Kidney epithelial cell (primary cell): ENCODE results near the gene MIGA1. TPM values are rescaled to one million over a fixed set of nuclear protein-coding genes. Genes with fewer than 3 reads are reported as not detected.
"Not testable (repeated sequence)": the region's sequence is repeated elsewhere in the genome, so short reads cannot be mapped to it uniquely, and the experiment has no call there.

Experiments
- DNase-seq: peaks from one replicate; pipeline ENCODE4 v3.0.0-alpha.2; 2010; ENCODE audit warnings: low read depth
- H3K27me3 ChIP-seq: 2 replicates; pipeline ENCODE4 v1.6.0; 2011; ENCODE audit warnings: low read length; ENCODE audit not compliant: control insufficient read depth, insufficient read depth
- H3K36me3 ChIP-seq: 2 replicates; pipeline ENCODE4 v1.5.1; 2011; ENCODE audit warnings: low read length; ENCODE audit not compliant: control insufficient read depth, insufficient read depth
- H3K4me3 ChIP-seq: 2 replicates; pipeline ENCODE4 v1.5.1; 2011; ENCODE audit warnings: low read depth, mild to moderate bottlenecking, control low read depth, low read length
- CTCF ChIP-seq: IDR thresholded peaks from 2 replicates; pipeline ENCODE4 v1.5.1; 2011; ENCODE audit warnings: mild to moderate bottlenecking, moderate library complexity, low read length, control low read depth, inconsistent platforms; ENCODE audit not compliant: insufficient read depth, poor library complexity, severe bottlenecking
- total RNA-seq: library from RNA; depleted of rRNA; stranded (reverse); fragments of >200 nt; gene quantifications from 2 replicates; pipeline ENCODE4 v1.2.3, GENCODE V29; 2015

Gene MIGA1
- total RNA-seq, 1 donor from 2014 or later, result 14.5 TPM

- H3K4me3 ChIP-seq, result no peak overlapping the region
- DNase-seq, result no peak
- H3K36me3 ChIP-seq, result no peaks in the 10 kb centered on the region
- no peak for TF ChIP-seq CTCF
- no peaks in the 10 kb centered on the region for H3K27me3 ChIP-seq
Measured at GRCh38 chr1:77762072-77762476, 17.4 kb upstream of the MIGA1 start.

GRCh38 chr1:77768006-77768405 lies 11.4 kb upstream of the MIGA1 start:
- Histone ChIP-seq H3K36me3 (no peaks in the 10 kb centered on the region), H3K4me3 (no peak overlapping the region), H3K27me3 (no peaks in the 10 kb centered on the region)
- no peak for DNase-seq
- no peak for TF ChIP-seq CTCF

GRCh38 chr1:77776007-77776700 lies 3.3 kb upstream of the MIGA1 start:
- H3K4me3 ChIP-seq, result no peak overlapping the region

GRCh38 chr1:77781683-77782082 lies 2.2 kb downstream of the MIGA1 start:
- no peak for DNase-seq
- TF ChIP-seq CTCF, result no peak
- H3K36me3 ChIP-seq, result peaks cover 1% of the 10 kb centered on the region
- no peak overlapping the region for H3K4me3 ChIP-seq
- H3K27me3 ChIP-seq, result no peaks in the 10 kb centered on the region

More at GRCh38 chr1:77776007-77776700, 3.3 kb upstream of the MIGA1 start:
- Histone ChIP-seq H3K27me3 (no peaks in the 10 kb centered on the region), H3K36me3 (no peaks in the 10 kb centered on the region)
- peak; percentile 32 for DNase-seq
- TF ChIP-seq CTCF, result no peak

GRCh38 chr1:77783141-77783540 lies 3.7 kb downstream of the MIGA1 start:
- no peak for TF ChIP-seq CTCF
- Histone ChIP-seq H3K36me3 (peaks cover 1% of the 10 kb centered on the region), H3K4me3 (no peak overlapping the region), H3K27me3 (no peaks in the 10 kb centered on the region)
- no peak for DNase-seq

- not testable (repeated sequence) for H3K4me3 ChIP-seq, H3K27me3 ChIP-seq, H3K36me3 ChIP-seq, DNase-seq
Measured at GRCh38 chr1:77786093-77786741, 6.8 kb downstream of the MIGA1 start.
